Panc1 (cell line): ENCODE data around the gene BAIAP2L2. TPM values are rescaled to one million over a fixed set of nuclear protein-coding genes. Genes with fewer than 3 reads are reported as not detected.

Source experiments
- ATAC-seq: fragments of 200-7000 bp; cut with Tn5 transposase; 2 replicates; pipeline ENCODE4 v1.9.1; 2020; ENCODE audit warnings: mild to moderate bottlenecking, moderate library complexity
- BruUV-seq: library from RNA; stranded (reverse); fragments of 400-500 nt; replicated peaks from 2 replicates; lab custom pipeline; 2021; lab: Mats Ljungman, UMichigan
- CTCF ChIA-PET: fragments of 300-600 bp; sonication (Branson Sonifier 250); formaldehyde crosslinking; loops from one replicate; lab custom pipeline; 2022; ENCODE audit warnings: antibody characterized with exemption; lab: Charles Lee
- POLR2A ChIA-PET: fragments of 300-600 bp; sonication (Branson Sonifier 250); formaldehyde crosslinking; loops from one replicate; lab custom pipeline; 2022; ENCODE audit warnings: antibody characterized with exemption; lab: Charles Lee
- DNase-seq: peaks from one replicate; pipeline ENCODE4 v3.0.0-alpha.2; 2010; ENCODE audit warnings: low read depth, low spot score
- H3K27ac ChIP-seq: 2 replicates; pipeline ENCODE4 v1.5.1; 2011; ENCODE audit warnings: mild to moderate bottlenecking, low read length, inconsistent platforms
- H3K27me3 ChIP-seq: fragments of 200-500 bp; sonication (Bioruptor generic); 2 replicates; pipeline ENCODE4 v1.6.0; 2014; ENCODE audit warnings: low read length, inconsistent platforms; ENCODE audit not compliant: control insufficient read depth, insufficient read depth
- H3K36me3 ChIP-seq: fragments of 200-500 bp; sonication (Bioruptor generic); 2 replicates; pipeline ENCODE4 v1.5.1; 2014; ENCODE audit warnings: inconsistent platforms, mild to moderate bottlenecking, low read length, moderate library complexity; ENCODE audit not compliant: control insufficient read depth, insufficient read depth
- H3K4me1 ChIP-seq: 2 replicates; pipeline ENCODE4 v1.5.1; 2011; ENCODE audit warnings: inconsistent platforms, mild to moderate bottlenecking, low read length, moderate library complexity; ENCODE audit not compliant: control insufficient read depth, insufficient read depth
- H3K4me3 ChIP-seq, 2 experiments: 2 replicates each; pipeline ENCODE4 v1.5.1; 2011 to 2012; ENCODE audit warnings: low read depth in 2 of 2, low read length in 2 of 2, mild to moderate bottlenecking in 2 of 2, inconsistent platforms in 1 of 2, moderate library complexity in 1 of 2
- H3K9me3 ChIP-seq: fragments of 200-500 bp; sonication (Bioruptor generic); 2 replicates; pipeline ENCODE4 v1.5.1; 2014; ENCODE audit warnings: low read depth, mild to moderate bottlenecking, inconsistent platforms, low read length, moderate library complexity; ENCODE audit not compliant: control insufficient read depth, insufficient read depth
- CTCF ChIP-seq: fragments of 450-650 bp; IDR thresholded peaks from 2 replicates; pipeline ENCODE4 v1.5.1; 2017; ENCODE audit warnings: mild to moderate bottlenecking
- POLR2AphosphoS5 ChIP-seq: IDR thresholded peaks from 2 replicates; pipeline ENCODE4 v1.6.1; 2012; ENCODE audit warnings: mild to moderate bottlenecking, low read depth, low read length, moderate library complexity
- REST ChIP-seq, 2 experiments: IDR thresholded peaks; 2 replicates each; pipeline ENCODE4 v1.6.1; 2011 to 2012; ENCODE audit warnings: low read depth in 2 of 2, control low read depth in 1 of 2, low read length in 1 of 2, mild to moderate bottlenecking in 1 of 2, moderate library complexity in 1 of 2; ENCODE audit not compliant: insufficient read depth in 1 of 2
- SIN3A ChIP-seq: IDR thresholded peaks from 2 replicates; pipeline ENCODE4 v1.6.1; 2012; ENCODE audit warnings: low read depth, mild to moderate bottlenecking, low read length, moderate library complexity, borderline replicate concordance; ENCODE audit not compliant: insufficient read depth
- TCF7L2 ChIP-seq: IDR thresholded peaks from 2 replicates; pipeline ENCODE4 v1.6.1; 2011; ENCODE audit warnings: mild to moderate bottlenecking, low read depth, low read length, inconsistent platforms
- in situ Hi-C: cut with HindIII; loops from 2 replicates; pipeline ENCODE4 v1.10.0; 2016; ENCODE audit warnings: low sequenced_read_pairs, low pct_unique_long_range_greater_than_20kb
- intact Hi-C: fragments of 100-400 bp; cut with micrococcal nuclease; formaldehyde crosslinking; loops from one replicate; pipeline ENCODE4 v1.10.0; 2022; ENCODE audit not compliant: unreplicated experiment
- total RNA-seq: library from RNA; stranded (reverse); gene quantifications from one replicate; pipeline ENCODE4 v1.2.1, GENCODE V29; 2021; ENCODE audit not compliant: unreplicated experiment

Gene BAIAP2L2
- total RNA-seq, 1 experiment from 2014 or later = 0.18 TPM

- POLR2A ChIA-PET = interaction anchor here (0.6 kb wide), 2 partner anchors 14 to 44 kb away, joined by 4 to 10 read pairs; no protein-coding TSS in a partner anchor
Measured at GRCh38 chr22:38051900-38052862, 58.3 kb downstream of the BAIAP2L2 start.

GRCh38 chr22:38051261-38051660 is 59.2 kb downstream of the BAIAP2L2 start:
- intact Hi-C loops (no loop called here), in situ Hi-C loops (no loop called here)
- Histone ChIP-seq H3K4me3 (no peak overlapping the region), H3K27me3 (no peaks in the 10 kb centered on the region), H3K36me3 (no peaks in the 10 kb centered on the region), H3K27ac (no peak overlapping the region), H3K9me3 (no peaks in the 10 kb centered on the region), H3K4me1 (no peaks in the 10 kb centered on the region)
- no TSS peak for BruUV-seq
- ChIA-PET CTCF (interaction anchor here (0.5 kb wide), 1 partner anchor 12 kb away, joined by 7 read pairs; no protein-coding TSS in a partner anchor), POLR2A (no interaction called here)
- TF ChIP-seq TCF7L2 (no peak), CTCF (no peak), REST (IDR thresholded peaks at IDR 0.05; ENCODE audit: insufficient read depth in 1 of 2, low read depth in 2 of 2, low read length in 1 of 2) (no peak), SIN3A (no peak), POLR2AphosphoS5 (no peak)
- no peak for DNase-seq
- ATAC-seq = no peak

More at GRCh38 chr22:38051900-38052862, 58.3 kb downstream of the BAIAP2L2 start:
- TF ChIP-seq TCF7L2 (no peak), CTCF (peak; percentile 86)
- ATAC-seq (peak; percentile 88), DNase-seq (peak; percentile 39)
- in situ Hi-C loops (no loop called here), intact Hi-C loops (no loop called here)
- H3K9me3 ChIP-seq = no peaks in the 10 kb centered on the region
- no TSS peak for BruUV-seq
- no peaks in the 10 kb centered on the region for H3K27me3 ChIP-seq
- H3K27ac ChIP-seq = no peak overlapping the region; the same call in 1 of the 2 replicates
- CTCF ChIA-PET = interaction anchor here (0.5 to 1.2 kb wide), 10 partner anchors 11 to 266 kb away, joined by 3 to 7 read pairs (median 3); no protein-coding TSS in a partner anchor
- no peak overlapping the region for H3K4me3 ChIP-seq
- no peaks in the 10 kb centered on the region for H3K36me3 ChIP-seq
- no peaks in the 10 kb centered on the region for H3K4me1 ChIP-seq
